Middle frontal gyrus (tissue), 1 donor: ENCODE results near the gene BOD1L2.

Source experiments
- DNase-seq: peaks from one replicate; pipeline ENCODE4 v3.0.0-alpha.2; 2015; ENCODE audit warnings: low spot score; ENCODE audit errors: extremely low spot score

Gene BOD1L2

DNA sequence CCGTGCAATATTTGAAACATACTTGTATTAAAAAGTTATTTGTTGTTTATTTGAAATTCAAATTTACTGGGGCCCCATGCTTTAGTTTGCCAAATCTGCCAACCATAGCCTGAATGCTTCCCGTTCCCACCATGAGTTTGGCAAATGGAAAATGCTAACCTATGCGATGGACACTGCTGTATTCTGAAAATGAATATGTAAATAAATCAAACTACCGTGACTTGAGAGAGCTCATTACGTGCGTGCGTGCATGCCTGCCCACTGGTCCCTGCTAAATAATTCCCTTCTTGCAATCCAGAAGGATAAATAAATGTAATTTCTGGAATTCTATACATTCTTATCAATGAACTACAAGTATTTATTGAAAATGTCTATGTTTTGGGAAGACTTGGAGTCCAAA, 3.2 kb downstream of the BOD1L2 start:
- DNase-seq, result no peak

DNA sequence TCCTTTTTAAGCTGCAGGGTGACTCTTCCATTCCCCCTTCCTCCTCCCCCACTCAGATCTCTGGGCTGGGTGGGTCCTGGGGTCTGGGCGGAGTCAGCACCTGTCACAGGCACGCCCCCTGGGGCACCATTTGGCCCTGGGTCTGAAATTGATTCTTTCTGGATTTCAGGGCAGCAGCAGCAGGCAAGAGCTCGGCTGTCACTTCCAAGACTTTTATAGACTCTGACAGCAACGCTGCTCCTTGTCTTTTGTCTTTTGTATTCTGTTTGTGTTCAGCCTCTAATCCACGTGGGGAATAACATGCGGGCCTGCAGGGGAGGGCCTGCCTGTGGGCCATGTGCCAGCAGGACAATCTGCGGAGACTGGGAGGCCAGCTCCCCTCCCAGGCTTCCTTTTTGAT, 3.9 kb downstream of the BOD1L2 start:
- no peak for DNase-seq

DNA sequence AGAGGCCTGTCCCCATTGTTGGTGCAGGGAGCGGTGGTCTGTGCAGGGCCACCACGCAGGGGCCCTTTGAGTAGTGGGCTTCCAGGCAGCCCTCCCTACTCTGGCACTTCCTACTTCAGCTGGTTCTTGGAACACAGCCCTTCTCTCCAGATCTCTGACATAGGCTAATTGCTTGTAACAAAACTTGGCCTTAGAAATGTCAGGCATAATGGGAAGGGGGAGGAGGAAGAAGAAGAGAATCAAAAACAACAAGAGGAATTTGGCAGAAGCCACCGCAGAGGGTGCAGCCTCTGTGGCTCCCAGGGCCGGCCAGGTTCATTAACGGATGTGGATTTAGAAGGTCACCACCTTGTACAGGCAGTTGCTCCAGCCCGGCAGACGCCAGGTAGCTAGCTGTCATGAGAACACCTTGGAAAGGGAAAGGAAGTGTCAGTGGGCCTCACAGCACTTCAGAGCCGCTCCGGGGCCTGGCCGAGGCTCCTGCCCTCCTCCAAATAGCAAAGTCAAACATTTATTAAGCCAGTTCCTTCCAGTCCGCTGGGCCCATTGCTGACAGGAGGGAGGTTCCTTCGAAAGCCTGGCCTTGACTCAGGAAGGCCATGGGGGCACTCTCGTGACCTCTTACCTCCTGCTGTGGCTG, 7.4 kb downstream of the BOD1L2 start:
- no peak for DNase-seq

DNA sequence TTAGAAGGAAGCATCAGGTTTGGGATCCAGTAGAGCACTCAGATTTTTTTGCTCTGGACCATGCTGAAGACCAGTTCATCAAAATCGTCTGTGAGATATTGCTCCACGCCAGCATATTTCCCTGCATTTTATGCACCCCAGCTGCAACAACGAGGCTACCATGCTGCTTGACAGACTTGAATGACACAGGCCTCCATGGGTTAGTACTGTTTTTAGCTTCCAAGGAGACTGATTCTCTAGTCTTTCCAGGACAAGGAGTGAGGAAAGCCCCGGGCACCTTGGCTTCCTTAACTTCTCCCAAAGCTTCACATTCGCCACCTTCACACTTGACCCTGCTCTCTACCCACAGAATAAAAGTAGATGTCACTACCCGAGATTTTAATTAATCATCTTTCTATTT, 17.5 kb downstream of the BOD1L2 start:
- no peak for DNase-seq

DNA sequence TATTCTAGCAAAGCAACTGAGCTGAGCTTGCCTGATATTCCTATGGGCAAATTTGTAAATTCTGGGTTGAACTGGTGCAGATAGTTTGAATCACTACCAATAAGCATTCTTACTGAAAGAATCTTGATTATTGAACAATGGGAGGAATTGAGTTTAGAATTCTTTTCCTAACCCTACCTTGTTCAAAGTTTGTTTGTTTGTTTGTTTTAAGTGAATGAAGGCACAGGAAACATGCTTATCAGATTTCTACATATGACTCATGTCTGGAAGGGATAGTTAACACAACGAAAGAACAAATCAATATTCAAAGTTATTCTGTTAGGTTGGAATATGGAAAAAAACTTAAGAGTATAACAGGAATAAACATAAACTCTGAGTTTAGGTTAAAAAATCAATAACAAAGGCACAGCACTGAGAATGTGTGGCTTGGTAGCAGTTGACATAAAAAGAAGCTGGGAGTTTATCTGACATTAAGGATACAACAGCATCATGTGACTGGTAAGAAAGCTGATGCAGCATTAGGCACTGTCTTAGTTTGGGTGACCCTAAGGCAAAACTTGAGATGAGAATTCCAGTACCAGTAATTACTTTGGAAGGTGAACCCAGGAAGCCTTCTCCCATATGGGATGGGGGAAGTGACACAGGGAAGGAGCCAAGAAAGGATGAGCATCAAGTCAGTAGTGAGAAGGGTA, 20.9 kb downstream of the BOD1L2 start:
- no peak for DNase-seq

DNA sequence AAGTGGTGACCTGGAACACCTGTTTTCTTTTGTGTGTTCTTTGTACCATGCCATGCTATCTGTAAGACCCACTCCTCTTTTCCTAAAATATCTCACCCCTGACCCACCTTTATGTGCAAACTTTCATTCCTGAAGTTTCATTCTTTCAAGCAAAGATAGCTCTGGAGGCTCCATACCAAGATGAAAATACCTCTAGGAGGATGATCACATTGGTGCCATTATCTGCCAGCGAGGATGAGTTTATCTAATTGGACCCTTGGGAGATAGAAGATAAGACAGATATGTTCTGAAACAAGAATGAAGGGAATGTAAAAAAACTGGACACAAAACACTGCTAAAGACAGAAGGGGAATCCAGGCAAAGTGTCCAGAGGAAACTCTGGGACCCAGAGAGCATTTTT, 24.1 kb downstream of the BOD1L2 start:
- DNase-seq, result no peak

DNA sequence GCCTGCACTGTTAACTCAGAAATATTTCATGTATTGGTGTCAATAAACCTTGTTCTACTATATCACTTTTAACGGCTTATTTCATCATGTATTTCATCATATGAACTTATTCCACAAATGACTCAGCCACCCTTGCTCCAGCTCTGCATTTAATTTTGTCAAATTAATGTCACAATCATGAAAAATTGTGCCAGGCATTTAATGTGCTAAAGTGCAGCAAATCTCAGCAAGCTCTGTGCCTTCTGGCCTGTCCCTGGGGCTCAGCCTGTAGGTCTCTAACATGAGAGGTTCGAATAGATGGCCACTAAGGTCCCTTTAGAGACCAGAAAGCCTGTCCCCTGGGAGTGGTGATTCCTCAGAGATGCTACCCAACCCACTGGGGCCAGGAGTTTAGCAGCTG, 28.6 kb downstream of the BOD1L2 start:
- DNase-seq, result no peak

DNA sequence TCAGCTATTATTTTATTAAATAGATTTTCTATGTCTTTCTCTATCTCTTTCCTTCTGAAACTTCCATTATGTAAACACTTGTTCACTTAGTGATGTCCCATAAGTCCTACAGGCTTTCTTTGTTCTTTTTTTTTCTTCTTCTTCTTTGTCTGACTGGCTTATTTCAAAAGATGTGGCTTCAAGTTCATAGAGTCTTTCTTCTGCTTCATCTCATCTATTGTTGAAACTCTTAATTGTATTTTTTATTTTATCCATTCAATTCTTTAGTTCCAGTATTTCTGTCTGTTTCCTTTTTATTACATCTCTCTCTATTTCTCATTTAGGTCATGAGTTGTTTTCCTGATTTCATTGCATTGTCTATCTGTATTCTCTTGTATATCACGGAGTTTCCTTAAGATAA, 38.5 kb downstream of the BOD1L2 start:
- no peak for DNase-seq

DNA sequence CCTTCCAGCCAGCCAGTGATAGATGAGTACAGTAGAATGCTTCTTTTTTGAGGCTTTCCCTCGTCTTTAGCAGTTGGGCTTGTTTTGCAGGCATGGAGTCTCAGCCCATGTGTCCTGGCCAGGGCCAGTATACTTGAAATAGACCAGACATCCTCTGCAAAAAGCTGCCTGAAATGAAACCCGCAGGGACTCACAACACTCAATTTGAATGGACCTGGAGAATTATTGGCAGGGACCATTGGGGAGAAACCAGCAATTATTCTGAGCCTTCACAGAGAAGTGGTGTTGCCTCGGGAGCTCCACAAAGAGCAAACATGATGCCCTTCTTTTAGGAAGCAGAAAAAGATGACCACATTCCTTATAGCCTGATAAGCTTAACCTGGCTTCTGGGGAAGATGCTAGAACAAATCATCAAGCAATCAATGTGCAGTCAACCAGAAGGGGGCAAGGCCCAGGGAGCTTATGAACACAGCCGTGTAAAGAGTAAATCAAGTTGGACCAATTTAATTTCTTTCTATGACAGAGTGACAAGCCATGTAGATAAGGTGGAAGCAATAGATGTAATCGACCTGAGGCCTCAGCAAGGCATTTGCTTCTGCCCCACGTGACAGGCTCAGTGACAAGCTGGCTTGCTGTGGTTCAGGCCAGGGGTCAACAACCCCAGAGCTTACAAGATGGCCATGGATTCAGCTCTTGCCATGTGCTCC, 42.1 kb downstream of the BOD1L2 start:
- no peak for DNase-seq

DNA sequence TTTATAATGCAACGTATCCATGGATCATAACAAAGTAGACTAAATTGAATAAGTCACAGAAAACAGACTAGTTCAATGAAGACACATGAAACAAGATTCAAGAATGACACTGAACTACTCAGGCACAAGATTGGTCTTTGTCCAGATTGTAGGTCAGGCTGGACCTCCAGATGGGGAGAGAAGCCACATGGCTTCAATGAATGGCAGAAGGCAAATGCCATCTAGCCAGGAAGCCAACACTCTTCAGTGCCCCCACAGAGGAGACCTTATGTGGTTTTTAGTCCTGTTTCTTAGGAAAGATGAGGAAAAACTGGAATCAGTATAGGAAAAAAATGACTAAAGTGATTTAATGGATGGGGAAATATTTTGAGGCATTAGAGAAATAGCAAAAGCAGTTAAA, 43.1 kb downstream of the BOD1L2 start:
- no peak for DNase-seq

DNA sequence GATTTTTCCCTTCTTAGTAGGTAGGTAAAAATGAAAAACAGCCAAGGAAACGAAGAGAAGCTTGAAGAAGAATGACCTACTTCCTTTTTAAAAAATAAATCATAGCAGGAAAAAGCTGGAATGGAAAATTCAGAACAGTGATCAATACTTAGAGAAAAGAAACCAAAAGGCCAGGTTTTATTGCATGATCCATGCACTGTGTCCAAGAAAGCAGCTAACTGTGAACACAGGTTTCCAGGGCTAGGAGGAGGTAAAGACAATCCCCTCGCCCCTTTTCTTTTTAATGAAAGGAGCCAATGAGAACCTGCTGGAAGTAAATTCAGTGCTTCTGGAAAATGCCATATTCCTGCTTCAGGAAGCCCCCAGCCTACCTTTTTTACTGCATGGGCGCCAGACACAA, 47.2 kb downstream of the BOD1L2 start:
- no peak for DNase-seq

DNA sequence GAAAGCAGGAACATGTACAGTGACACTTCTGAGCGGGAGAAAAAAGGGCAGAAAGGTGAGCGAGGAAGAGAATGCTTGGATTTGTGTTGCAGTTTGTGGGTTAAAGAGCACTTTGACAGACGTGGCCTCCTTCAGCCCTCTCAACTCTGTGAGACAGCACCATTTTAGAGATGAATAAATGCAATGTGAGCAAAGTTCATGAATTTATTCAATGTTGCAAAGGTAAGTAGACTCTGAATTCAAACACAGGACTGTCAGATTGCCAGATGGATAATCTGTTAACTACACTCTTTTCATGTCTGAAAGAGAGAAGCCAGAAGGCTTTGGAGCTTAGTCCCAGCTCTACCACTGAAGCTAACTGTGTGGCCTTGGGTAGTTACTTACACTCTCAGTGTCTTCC, 47.7 kb downstream of the BOD1L2 start:
- DNase-seq, result no peak

DNA sequence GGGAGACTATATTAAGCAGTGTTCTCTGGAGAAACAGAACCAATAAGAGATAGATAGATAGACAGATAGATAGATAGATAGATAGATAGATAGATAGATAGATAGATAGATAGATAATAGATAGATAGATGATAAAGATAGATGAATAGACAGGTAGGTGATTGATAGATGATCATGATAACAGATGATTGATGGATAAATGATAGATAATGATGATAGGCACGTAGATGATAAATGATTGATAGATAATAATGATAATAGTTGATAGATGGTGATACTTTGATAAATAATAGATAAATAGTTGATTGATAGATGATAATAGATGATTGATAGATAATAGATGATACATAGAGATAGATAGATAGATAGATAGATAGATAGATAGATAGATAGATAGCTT, 48.5 kb downstream of the BOD1L2 start:
- no peak for DNase-seq

DNA sequence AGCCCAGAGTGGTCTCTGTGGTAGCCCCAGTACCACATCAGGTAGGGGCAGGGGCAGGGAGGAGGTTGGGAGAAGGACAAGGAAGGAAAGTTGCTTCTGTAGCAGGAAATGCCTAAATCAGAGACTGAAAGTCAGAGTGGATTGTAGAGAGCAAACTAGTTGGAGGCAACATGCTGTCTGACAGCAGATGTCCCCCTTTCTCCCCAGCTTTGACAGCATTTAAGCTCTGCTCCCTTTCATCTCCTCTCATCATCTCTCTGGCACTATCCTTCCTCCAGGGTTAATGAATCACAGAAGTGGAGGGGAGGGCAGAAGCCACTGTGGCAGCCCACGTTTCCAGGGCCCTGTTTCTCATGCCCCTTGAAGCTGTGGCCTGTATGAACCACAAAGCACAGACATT, 50.4 kb downstream of the BOD1L2 start:
- DNase-seq, result no peak

DNA sequence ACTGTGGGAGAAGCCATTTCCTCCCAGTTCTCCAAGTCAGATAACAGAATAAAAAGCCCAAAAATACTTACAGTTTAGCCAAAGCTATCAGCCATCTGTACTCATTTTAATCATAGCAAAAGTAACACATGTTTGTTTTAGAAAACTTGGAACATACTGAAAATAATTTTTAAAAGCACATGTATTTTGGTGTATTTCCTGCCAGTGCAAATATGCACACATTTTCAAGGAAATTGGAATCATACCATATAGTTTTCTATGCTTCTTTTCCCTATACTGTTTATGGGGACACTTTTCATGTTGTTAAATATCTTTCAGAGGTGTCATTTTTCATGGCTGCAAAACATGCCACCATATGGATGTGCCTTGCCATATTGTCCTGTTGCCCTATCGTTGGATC, 51.2 kb downstream of the BOD1L2 start:
- no peak for DNase-seq
